Stimulated activated CD8-positive, alpha-beta memory T cell treated with anti-CD3 and anti-CD28 coated beads, Interleukin-7, amount 100 ng/mL, for 4 hours (primary cell): ENCODE results near the gene TUFM.
A peak's percentile ranks its signal among the peaks of the same experiment; 100 is the strongest.
"Not testable (repeated sequence)": the region's sequence is repeated elsewhere in the genome, so short reads cannot be mapped to it uniquely, and the experiment has no call there.

Source experiments
- DNase-seq, 2 donors: peaks; one replicate each; pipeline ENCODE4 v3.0.0-alpha.2; 2020; ENCODE audit warnings: low read depth in 2 of 2

The TUFM gene

GRCh38 chr16:28838558-28838918, 7.6 kb downstream of the TUFM start:
- DNase-seq = no peak

GRCh38 chr16:28837672-28838557, 8.2 kb downstream of the TUFM start:
- no peak for DNase-seq

GRCh38 chr16:28836761-28837064, 9.4 kb downstream of the TUFM start:
- DNase-seq = no peak

- no peak for DNase-seq
These were observed 10.0 kb downstream of the TUFM start for GRCh38 chr16:28835864-28836760.

- DNase-seq = no peak
These were observed 11.0 kb downstream of the TUFM start for GRCh38 chr16:28834873-28835863.

- no peak for DNase-seq
These were observed 11.8 kb downstream of the TUFM start for GRCh38 chr16:28834349-28834748.

GRCh38 chr16:28830531-28830930, 15.6 kb downstream of the TUFM start:
- DNase-seq = no peak

- DNase-seq = no peak
These were observed 16.4 kb downstream of the TUFM start for GRCh38 chr16:28829747-28830146.

- no peak for DNase-seq
These were observed 20.0 kb downstream of the TUFM start for GRCh38 chr16:28826141-28826540.

- no peak for DNase-seq
These were observed 21.5 kb downstream of the TUFM start for GRCh38 chr16:28824717-28824973.

- peak; percentile 97 for DNase-seq
These were observed 22.1 kb downstream of the TUFM start for GRCh38 chr16:28823873-28824716.

GRCh38 chr16:28823291-28823872, 22.8 kb downstream of the TUFM start:
- no peak for DNase-seq

- DNase-seq = peak; percentile 90 to 94
These were observed 23.4 kb downstream of the TUFM start, which contains the start of gene ATXN2L for GRCh38 chr16:28822520-28823290. Gene ATXN2L (plus strand): TSS chr16:28822999. CDS start chr16:28823260, 261 bp downstream.

GRCh38 chr16:28821874-28822519, 24.2 kb downstream of the TUFM start:
- no peak for DNase-seq

- not testable (repeated sequence) for DNase-seq
These were observed 25.6 kb downstream of the TUFM start for GRCh38 chr16:28820546-28820945.

- DNase-seq = no peak
These were observed 26.1 kb downstream of the TUFM start for GRCh38 chr16:28820016-28820415.

GRCh38 chr16:28807445-28808120, 38.6 kb downstream of the TUFM start:
- not testable (repeated sequence) for DNase-seq

- DNase-seq = peak; percentile 50 to 55
These were observed 43.7 kb downstream of the TUFM start for GRCh38 chr16:28802235-28803019.
